ENCODE results near the gene ETFA.

Gene ETFA

GRCh38 chr15:76195506-76196268 is 115.6 kb downstream of the ETFA start:
- H3K27me3 ChIP-seq (ENCODE audit: control insufficient read depth, insufficient read depth, low read length), result peaks cover under 1% of the 10 kb centered on the region
- H3K9ac ChIP-seq (ENCODE audit: low read length), result no peak overlapping the region
- no peak overlapping the region for H3K27ac ChIP-seq (ENCODE audit: low read length)
- no peaks in the 10 kb centered on the region for H3K36me3 ChIP-seq (ENCODE audit: control insufficient read depth, low read depth, low read length)
- H3K4me3 ChIP-seq (ENCODE audit: low read length), result no peak overlapping the region
- H3K4me1 ChIP-seq (ENCODE audit: control insufficient read depth, low read depth, low read length), result no peaks in the 10 kb centered on the region
- H3K9me3 ChIP-seq (ENCODE audit: control insufficient read depth, low read depth, low read length), result no peaks in the 10 kb centered on the region

DNA sequence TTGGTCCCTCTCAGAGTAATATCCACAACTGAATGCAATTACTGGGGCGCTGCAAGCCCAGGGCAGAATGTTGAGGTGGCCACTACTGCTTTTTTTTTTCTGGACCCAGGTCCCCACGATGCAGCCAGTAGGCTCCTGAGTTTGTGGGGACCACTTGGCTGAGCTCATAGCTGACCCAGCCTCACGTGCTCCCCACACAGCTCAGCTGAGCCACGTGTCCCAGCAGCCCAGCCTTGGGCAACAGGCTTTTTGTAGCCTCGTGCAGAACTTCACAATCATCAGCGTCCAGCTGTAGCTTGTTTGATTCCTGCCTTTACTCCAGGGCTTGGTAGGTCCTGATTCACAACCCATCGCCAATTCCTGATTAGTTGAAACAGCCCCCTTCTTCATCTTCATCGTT is 117.3 kb downstream of the ETFA start:
- Histone ChIP-seq H3K36me3 (ENCODE audit: control insufficient read depth, low read depth, low read length) (no peaks in the 10 kb centered on the region), H3K9me3 (ENCODE audit: control insufficient read depth, low read depth, low read length) (no peaks in the 10 kb centered on the region), H3K4me3 (ENCODE audit: low read length) (no peak overlapping the region), H3K27me3 (ENCODE audit: control insufficient read depth, insufficient read depth, low read length) (peaks cover 17% of the 10 kb centered on the region), H3K9ac (ENCODE audit: low read length) (no peak overlapping the region), H3K4me1 (ENCODE audit: control insufficient read depth, low read depth, low read length) (peaks cover 3% of the 10 kb centered on the region), H3K27ac (ENCODE audit: low read length) (no peak overlapping the region)

GRCh38 chr15:76192715-76193114 is 118.6 kb downstream of the ETFA start:
- peaks cover 3% of the 10 kb centered on the region for H3K4me1 ChIP-seq (ENCODE audit: control insufficient read depth, low read depth, low read length)
- H3K36me3 ChIP-seq (ENCODE audit: control insufficient read depth, low read depth, low read length), result no peaks in the 10 kb centered on the region
- H3K27me3 ChIP-seq (ENCODE audit: control insufficient read depth, insufficient read depth, low read length), result peaks cover 17% of the 10 kb centered on the region
- no peaks in the 10 kb centered on the region for H3K9me3 ChIP-seq (ENCODE audit: control insufficient read depth, low read depth, low read length)
- no peak overlapping the region for H3K27ac ChIP-seq (ENCODE audit: low read length)
- H3K4me3 ChIP-seq (ENCODE audit: low read length), result no peak overlapping the region
- no peak overlapping the region for H3K9ac ChIP-seq (ENCODE audit: low read length)

DNA sequence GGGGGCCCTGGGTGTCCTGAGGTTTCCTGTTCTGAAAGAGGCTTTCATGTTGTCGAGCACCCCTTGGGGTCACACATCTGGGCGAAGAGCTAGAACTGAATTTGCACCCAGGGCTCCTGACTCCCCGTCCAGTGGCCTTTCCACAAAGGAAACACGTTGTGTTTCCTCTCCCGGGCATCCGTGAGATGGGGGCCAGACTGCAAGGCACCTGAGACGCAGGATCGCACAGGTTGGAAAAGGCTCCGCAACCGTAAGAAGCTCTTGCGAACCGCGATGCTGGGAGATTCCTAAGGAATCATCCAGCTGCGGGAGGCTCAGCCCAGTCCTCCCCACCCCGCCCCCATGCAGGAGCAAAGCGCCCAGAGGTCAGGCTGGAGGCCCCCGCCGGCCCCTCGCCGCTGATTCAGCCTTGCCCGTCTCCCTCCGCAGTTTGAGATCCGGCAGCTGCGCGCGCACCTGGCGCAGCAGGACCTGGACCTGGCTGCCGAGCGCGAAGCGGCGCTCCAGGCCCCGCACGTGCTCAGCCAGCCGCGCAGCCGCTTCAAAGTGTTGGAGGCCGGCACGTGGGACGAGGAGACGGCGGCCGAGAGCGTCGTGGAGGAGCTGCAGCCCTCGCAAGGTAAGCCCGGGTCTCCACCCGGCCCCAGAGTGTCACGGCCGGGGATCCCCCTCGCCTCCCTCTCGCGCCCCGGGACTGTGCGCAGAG is 119.6 kb downstream of the ETFA start:
- Histone ChIP-seq H3K9me3 (ENCODE audit: control insufficient read depth, low read depth, low read length) (no peaks in the 10 kb centered on the region), H3K36me3 (ENCODE audit: control insufficient read depth, low read depth, low read length) (no peaks in the 10 kb centered on the region), H3K4me3 (ENCODE audit: low read length) (no peak overlapping the region), H3K27me3 (ENCODE audit: control insufficient read depth, insufficient read depth, low read length) (peaks cover 17% of the 10 kb centered on the region), H3K9ac (ENCODE audit: low read length) (no peak overlapping the region), H3K4me1 (ENCODE audit: control insufficient read depth, low read depth, low read length) (peaks cover 3% of the 10 kb centered on the region), H3K27ac (ENCODE audit: low read length) (no peak overlapping the region)

- H3K36me3 ChIP-seq (ENCODE audit: control insufficient read depth, low read depth, low read length), result no peaks in the 10 kb centered on the region
- H3K27me3 ChIP-seq (ENCODE audit: control insufficient read depth, insufficient read depth, low read length), result peaks cover 17% of the 10 kb centered on the region
- no peaks in the 10 kb centered on the region for H3K9me3 ChIP-seq (ENCODE audit: control insufficient read depth, low read depth, low read length)
- no peak overlapping the region for H3K4me3 ChIP-seq (ENCODE audit: low read length)
- H3K27ac ChIP-seq (ENCODE audit: low read length), result no peak overlapping the region
- H3K9ac ChIP-seq (ENCODE audit: low read length), result no peak overlapping the region
- peaks cover 3% of the 10 kb centered on the region for H3K4me1 ChIP-seq (ENCODE audit: control insufficient read depth, low read depth, low read length)
Measured at GRCh38 chr15:76190751-76191538, 120.3 kb downstream of the ETFA start.

GRCh38 chr15:76190070-76190564 is 121.2 kb downstream of the ETFA start:
- Histone ChIP-seq H3K9me3 (ENCODE audit: control insufficient read depth, low read depth, low read length) (no peaks in the 10 kb centered on the region), H3K27me3 (ENCODE audit: control insufficient read depth, insufficient read depth, low read length) (peaks cover 17% of the 10 kb centered on the region), H3K36me3 (ENCODE audit: control insufficient read depth, low read depth, low read length) (no peaks in the 10 kb centered on the region), H3K9ac (ENCODE audit: low read length) (no peak overlapping the region), H3K4me1 (ENCODE audit: control insufficient read depth, low read depth, low read length) (peaks cover 3% of the 10 kb centered on the region), H3K4me3 (ENCODE audit: low read length) (no peak overlapping the region), H3K27ac (ENCODE audit: low read length) (no peak overlapping the region)

- Histone ChIP-seq H3K27me3 (ENCODE audit: control insufficient read depth, insufficient read depth, low read length) (peaks cover 17% of the 10 kb centered on the region), H3K4me1 (ENCODE audit: control insufficient read depth, low read depth, low read length) (peaks cover 3% of the 10 kb centered on the region), H3K36me3 (ENCODE audit: control insufficient read depth, low read depth, low read length) (no peaks in the 10 kb centered on the region), H3K4me3 (ENCODE audit: low read length) (no peak overlapping the region), H3K9ac (ENCODE audit: low read length) (no peak overlapping the region), H3K27ac (ENCODE audit: low read length) (no peak overlapping the region), H3K9me3 (ENCODE audit: control insufficient read depth, low read depth, low read length) (no peaks in the 10 kb centered on the region)
Measured at GRCh38 chr15:76189106-76189505, 122.2 kb downstream of the ETFA start.

DNA sequence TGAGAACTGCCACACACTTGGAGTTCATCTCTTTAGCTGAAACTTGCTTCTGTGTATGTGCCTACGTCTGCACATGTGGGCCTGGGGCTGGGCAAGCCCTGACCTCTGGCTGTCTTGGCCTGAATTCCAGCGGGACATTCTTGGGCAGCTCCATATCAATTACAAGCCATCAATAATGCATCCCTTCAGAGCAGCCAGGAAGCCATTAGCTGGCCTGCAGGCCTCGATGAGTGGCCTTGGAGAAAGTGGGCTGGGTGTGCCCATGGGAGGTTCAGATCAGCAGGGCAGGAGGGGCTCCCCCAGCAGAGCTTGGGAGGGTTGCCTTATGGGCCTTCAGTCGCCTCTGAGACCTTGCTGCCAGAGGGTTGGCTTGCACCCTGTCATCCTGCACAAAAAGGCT is 124.1 kb downstream of the ETFA start:
- H3K36me3 ChIP-seq (ENCODE audit: control insufficient read depth, low read depth, low read length), result no peaks in the 10 kb centered on the region
- H3K9me3 ChIP-seq (ENCODE audit: control insufficient read depth, low read depth, low read length), result no peaks in the 10 kb centered on the region
- H3K9ac ChIP-seq (ENCODE audit: low read length), result no peak overlapping the region
- peaks cover 17% of the 10 kb centered on the region for H3K27me3 ChIP-seq (ENCODE audit: control insufficient read depth, insufficient read depth, low read length)
- H3K4me3 ChIP-seq (ENCODE audit: low read length), result no peak overlapping the region
- H3K27ac ChIP-seq (ENCODE audit: low read length), result no peak overlapping the region
- peaks cover 3% of the 10 kb centered on the region for H3K4me1 ChIP-seq (ENCODE audit: control insufficient read depth, low read depth, low read length)

DNA sequence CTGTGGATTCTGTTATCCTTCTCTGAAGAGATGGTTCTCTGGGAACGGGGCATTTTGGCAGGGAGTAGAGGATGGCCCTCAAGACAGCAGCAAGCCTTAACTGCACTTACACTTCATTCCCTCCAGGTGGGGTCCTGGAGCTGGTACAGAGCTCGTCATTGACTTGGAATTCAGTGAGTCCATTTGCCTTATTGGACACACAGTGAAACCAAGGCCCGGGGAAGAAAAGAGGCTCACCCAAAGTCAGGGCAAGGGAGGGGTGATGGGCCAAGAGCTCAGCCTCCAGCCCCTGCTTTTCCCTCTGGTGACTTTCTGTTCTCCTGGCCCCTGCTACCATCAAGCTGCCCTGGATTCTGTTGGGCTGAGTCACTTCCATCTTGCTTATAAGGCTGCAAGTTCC is 125.6 kb downstream of the ETFA start:
- H3K9me3 ChIP-seq (ENCODE audit: control insufficient read depth, low read depth, low read length), result no peaks in the 10 kb centered on the region
- peaks cover 3% of the 10 kb centered on the region for H3K4me1 ChIP-seq (ENCODE audit: control insufficient read depth, low read depth, low read length)
- H3K27me3 ChIP-seq (ENCODE audit: control insufficient read depth, insufficient read depth, low read length), result peaks cover 17% of the 10 kb centered on the region
- no peak overlapping the region for H3K9ac ChIP-seq (ENCODE audit: low read length)
- no peak overlapping the region for H3K27ac ChIP-seq (ENCODE audit: low read length)
- no peaks in the 10 kb centered on the region for H3K36me3 ChIP-seq (ENCODE audit: control insufficient read depth, low read depth, low read length)
- H3K4me3 ChIP-seq (ENCODE audit: low read length), result no peak overlapping the region

GRCh38 chr15:76184650-76185035 is 126.6 kb downstream of the ETFA start:
- H3K36me3 ChIP-seq (ENCODE audit: control insufficient read depth, low read depth, low read length), result no peaks in the 10 kb centered on the region
- no peaks in the 10 kb centered on the region for H3K4me1 ChIP-seq (ENCODE audit: control insufficient read depth, low read depth, low read length)
- H3K9me3 ChIP-seq (ENCODE audit: control insufficient read depth, low read depth, low read length), result no peaks in the 10 kb centered on the region
- no peak overlapping the region for H3K9ac ChIP-seq (ENCODE audit: low read length)
- H3K4me3 ChIP-seq (ENCODE audit: low read length), result no peak overlapping the region
- H3K27me3 ChIP-seq (ENCODE audit: control insufficient read depth, insufficient read depth, low read length), result peaks cover 6% of the 10 kb centered on the region
- no peak overlapping the region for H3K27ac ChIP-seq (ENCODE audit: low read length)

- no peaks in the 10 kb centered on the region for H3K9me3 ChIP-seq (ENCODE audit: control insufficient read depth, low read depth, low read length)
- no peak overlapping the region for H3K4me3 ChIP-seq (ENCODE audit: low read length)
- peaks cover under 1% of the 10 kb centered on the region for H3K27me3 ChIP-seq (ENCODE audit: control insufficient read depth, insufficient read depth, low read length)
- H3K36me3 ChIP-seq (ENCODE audit: control insufficient read depth, low read depth, low read length), result no peaks in the 10 kb centered on the region
- H3K27ac ChIP-seq (ENCODE audit: low read length), result no peak overlapping the region
- H3K9ac ChIP-seq (ENCODE audit: low read length), result no peak overlapping the region
- H3K4me1 ChIP-seq (ENCODE audit: control insufficient read depth, low read depth, low read length), result no peaks in the 10 kb centered on the region
Measured at GRCh38 chr15:76183930-76184649, 127.2 kb downstream of the ETFA start.

Data from iPS-18a (cell line).